ENCODE results near the gene RBL1. TPM values are rescaled to one million over a fixed set of nuclear protein-coding genes. Genes with fewer than 3 reads are reported as not detected.
"Not testable (repeated sequence)": the region's sequence is repeated elsewhere in the genome, so short reads cannot be mapped to it uniquely, and the experiment has no call there.

RBL1 gene
- total RNA-seq, 2 donors from 2014 or later: 8.2 to 9.7 TPM

- TF ChIP-seq POLR2AphosphoS5 (IDR thresholded peaks at IDR 0.05): no peak
- TF ChIP-seq CTCF (IDR thresholded peaks at IDR 0.05): no peak
- TF ChIP-seq POLR2A (IDR thresholded peaks at IDR 0.05): no peak
- Histone ChIP-seq H3K4me3 (no peak overlapping the region), H3K36me3 (no peaks in the 10 kb centered on the region), H3K4me1 (replicated peaks) (no peaks in the 10 kb centered on the region), H3K9me3 (no peaks in the 10 kb centered on the region), H3K27ac (no peak overlapping the region), H3K27me3 (replicated peaks; ENCODE audit: insufficient read depth) (no peaks in the 10 kb centered on the region)
- intact Hi-C loops (cut with DNase I): no loop called here
- 92% methylated on average over 2 of the region's 2 CpGs for WGBS
- DNase-seq (ENCODE audit: low spot score): no peak
Measured at GRCh38 chr20:37133952-37134351, 38.2 kb upstream of the RBL1 start.

- no peaks in the 10 kb centered on the region for H3K4me1 ChIP-seq (replicated peaks)
- no peak overlapping the region for H3K4me3 ChIP-seq
- DNase-seq (ENCODE audit: low spot score): no peak
- TF ChIP-seq CTCF (IDR thresholded peaks at IDR 0.05) (no peak), POLR2A (IDR thresholded peaks at IDR 0.05) (no peak), POLR2AphosphoS5 (IDR thresholded peaks at IDR 0.05) (no peak)
- H3K9me3 ChIP-seq: no peaks in the 10 kb centered on the region
- no peaks in the 10 kb centered on the region for H3K27me3 ChIP-seq (replicated peaks; ENCODE audit: insufficient read depth)
- WGBS: 73% methylated on average over 3 of the region's 3 CpGs
- intact Hi-C loops (cut with DNase I): no loop called here
- H3K27ac ChIP-seq: no peak overlapping the region
- H3K36me3 ChIP-seq: no peaks in the 10 kb centered on the region
Measured at GRCh38 chr20:37131486-37131885, 35.7 kb upstream of the RBL1 start.

- 86% methylated on average over 3 of the region's 3 CpGs for WGBS
Measured at GRCh38 chr20:37128803-37129202, 33.0 kb upstream of the RBL1 start.

GRCh38 chr20:37126290-37126689 lies 30.5 kb upstream of the RBL1 start:
- H3K27me3 ChIP-seq (replicated peaks; ENCODE audit: insufficient read depth); H3K27ac ChIP-seq; H3K4me1 ChIP-seq (replicated peaks); H3K4me3 ChIP-seq; H3K9me3 ChIP-seq; intact Hi-C loops (cut with DNase I); H3K36me3 ChIP-seq; DNase-seq (ENCODE audit: low spot score): not testable (repeated sequence)
- 93% methylated on average over 9 of the region's 30 CpGs for WGBS

More at GRCh38 chr20:37128803-37129202, 33.0 kb upstream of the RBL1 start:
- no peaks in the 10 kb centered on the region for H3K27me3 ChIP-seq (replicated peaks; ENCODE audit: insufficient read depth)
- no peak overlapping the region for H3K27ac ChIP-seq
- DNase-seq (ENCODE audit: low spot score): no peak
- H3K9me3 ChIP-seq: no peaks in the 10 kb centered on the region
- no peak overlapping the region for H3K4me3 ChIP-seq
- H3K4me1 ChIP-seq (replicated peaks): no peaks in the 10 kb centered on the region
- TF ChIP-seq POLR2AphosphoS5 (IDR thresholded peaks at IDR 0.05): no peak
- no peak for TF ChIP-seq POLR2A (IDR thresholded peaks at IDR 0.05)
- no peak for TF ChIP-seq CTCF (IDR thresholded peaks at IDR 0.05)
- H3K36me3 ChIP-seq: no peaks in the 10 kb centered on the region
- intact Hi-C loops (cut with DNase I): no loop called here

- no peaks in the 10 kb centered on the region for H3K9me3 ChIP-seq
- 78% methylated on average over 6 of the region's 6 CpGs for WGBS
- no peaks in the 10 kb centered on the region for H3K4me1 ChIP-seq (replicated peaks)
- H3K4me3 ChIP-seq: no peak overlapping the region
- no peaks in the 10 kb centered on the region for H3K27me3 ChIP-seq (replicated peaks; ENCODE audit: insufficient read depth)
- H3K27ac ChIP-seq: no peak overlapping the region
- no peak for DNase-seq (ENCODE audit: low spot score)
- H3K36me3 ChIP-seq: no peaks in the 10 kb centered on the region
- intact Hi-C loops (cut with DNase I): no loop called here
- TF ChIP-seq POLR2A (IDR thresholded peaks at IDR 0.05) (no peak), CTCF (IDR thresholded peaks at IDR 0.05) (no peak)
Measured at GRCh38 chr20:37123441-37123840, 27.6 kb upstream of the RBL1 start.
